HCT116 (cell line): ENCODE results near the gene FLT3LG. TPM values are rescaled to one million over a fixed set of nuclear protein-coding genes. Genes with fewer than 3 reads are reported as not detected.
A peak's percentile ranks its signal among the peaks of the same experiment; 100 is the strongest.

ENCODE experiments used
- ATAC-seq: fragments of 200-7000 bp; cut with Tn5 transposase; 2 replicates; pipeline ENCODE4 v1.9.1; 2020; ENCODE audit warnings: mild to moderate bottlenecking, moderate library complexity
- BruUV-seq: library from RNA; stranded (reverse); fragments of 400-500 nt; replicated peaks from 2 replicates; lab custom pipeline; 2021; lab: Mats Ljungman, UMichigan
- CTCF ChIA-PET: fragments of 300-600 bp; sonication (Branson Sonifier 250); formaldehyde crosslinking; loops from one replicate; lab custom pipeline; 2021; ENCODE audit warnings: antibody characterized with exemption; lab: Charles Lee
- POLR2A ChIA-PET: fragments of 300-600, 350-600 bp; sonication (Branson Sonifier 250); formaldehyde crosslinking; loops from one replicate; lab custom pipeline; 2021; ENCODE audit warnings: antibody characterized with exemption; lab: Charles Lee
- RAD21 ChIA-PET, 2 experiments: fragments of 300-600 bp; sonication (Branson Sonifier 250); formaldehyde crosslinking; loops; one replicate each; lab custom pipeline; 2023; ENCODE audit warnings: low total read pairs in 2 of 2; ENCODE audit not compliant: uncharacterized antibody in 2 of 2, unreplicated experiment in 2 of 2, low non-redundant PET in 1 of 2; lab: Charles Lee
- DNase-seq: peaks from one replicate; pipeline ENCODE4 v3.0.0-alpha.2; 2010; ENCODE audit warnings: low read depth, low spot score
- H2AFZ ChIP-seq: fragments of 200-600 bp; shearing (Covaris generic), sonication (generic); 2 replicates; pipeline ENCODE4 v1.6.1; 2017; ENCODE audit warnings: low read depth, mixed run types, mixed read lengths, antibody characterized with exemption, low read length; ENCODE audit not compliant: poor library complexity, severe bottlenecking
- H3K27ac ChIP-seq: 2 replicates; pipeline ENCODE4 v1.5.1; 2012; ENCODE audit warnings: low read depth, low read length
- H3K27me3 ChIP-seq: fragments of 200-600 bp; sonication (generic); 2 replicates; pipeline ENCODE4 v1.6.1; 2016; ENCODE audit warnings: mixed run types, low read length, mixed read lengths; ENCODE audit not compliant: insufficient read depth
- H3K36me3 ChIP-seq, 2 experiments: fragments of 200-500 bp in 1 of 2; fragments of 200-600 bp in 1 of 2; sonication (Bioruptor generic) in 1 of 2; sonication (generic) in 1 of 2; 2 replicates each; pipeline versions ENCODE4 v1.5.1 to v1.6.1; 2014 to 2016; ENCODE audit warnings: low read length in 2 of 2, inconsistent platforms in 1 of 2, mixed read lengths in 1 of 2, mixed run types in 1 of 2; ENCODE audit not compliant: insufficient read depth in 2 of 2, control insufficient read depth in 1 of 2
- H3K4me1 ChIP-seq, 2 experiments: fragments of 200-600 bp in 1 of 2; sonication (generic) in 1 of 2; 2 replicates each; pipeline versions ENCODE4 v1.5.1 to v1.6.1; 2012 to 2017; ENCODE audit warnings: low read length in 2 of 2, inconsistent platforms in 1 of 2, mild to moderate bottlenecking in 1 of 2, mixed read lengths in 1 of 2, mixed run types in 1 of 2, moderate library complexity in 1 of 2; ENCODE audit not compliant: insufficient read depth in 2 of 2, control insufficient read depth in 1 of 2
- H3K4me2 ChIP-seq: fragments of 200-600 bp; sonication (generic); 2 replicates; pipeline ENCODE4 v1.6.1; 2017; ENCODE audit warnings: mixed run types, low read length, mixed read lengths
- H3K4me3 ChIP-seq, 2 experiments: fragments of 200-600 bp in 1 of 2; sonication (generic) in 1 of 2; replicated peaks in 1 of 2; 2 replicates each; pipeline ENCODE4 v1.5.1; 2011 to 2016; ENCODE audit warnings: low read length in 2 of 2, control low read depth in 1 of 2, low read depth in 1 of 2, mild to moderate bottlenecking in 1 of 2, mixed read lengths in 1 of 2, mixed run types in 1 of 2
- H3K79me2 ChIP-seq: fragments of 200-600 bp; sonication (generic); 2 replicates; pipeline ENCODE4 v1.6.1; 2017; ENCODE audit warnings: mild to moderate bottlenecking, mixed run types, low read length, moderate library complexity, mixed read lengths; ENCODE audit not compliant: insufficient read depth
- H3K9ac ChIP-seq: fragments of 200-600 bp; sonication (generic); 2 replicates; pipeline ENCODE4 v1.6.1; 2016; ENCODE audit warnings: low read length, mixed read lengths
- H3K9me2 ChIP-seq: fragments of 200-600 bp; sonication (generic), shearing (Covaris generic); 2 replicates; pipeline ENCODE4 v1.6.1; 2017; ENCODE audit warnings: mixed run types, mild to moderate bottlenecking, moderate library complexity; ENCODE audit not compliant: insufficient read depth
- H3K9me3 ChIP-seq, 2 experiments: fragments of 200-500 bp in 1 of 2; fragments of 200-600 bp in 1 of 2; sonication (Bioruptor generic) in 1 of 2; sonication (generic) in 1 of 2; 2 replicates each; pipeline ENCODE4 v1.6.1; 2014 to 2017; ENCODE audit warnings: low read length in 2 of 2, mixed read lengths in 2 of 2, inconsistent platforms in 1 of 2, low read depth in 1 of 2, mild to moderate bottlenecking in 1 of 2, mixed run types in 1 of 2, moderate library complexity in 1 of 2; ENCODE audit not compliant: control insufficient read depth in 1 of 2, insufficient read depth in 1 of 2
- H4K20me1 ChIP-seq: fragments of 200-600 bp; sonication (generic), shearing (Covaris generic); 2 replicates; pipeline ENCODE4 v1.6.1; 2017; ENCODE audit warnings: mixed run types, mild to moderate bottlenecking, moderate library complexity; ENCODE audit not compliant: insufficient read depth
- EGR1 ChIP-seq: IDR thresholded peaks from 2 replicates; pipeline ENCODE4 v1.6.1; 2012; ENCODE audit warnings: low read depth
- EZH2phosphoT487 ChIP-seq: fragments of 200-600 bp; IDR thresholded peaks from 2 replicates; pipeline ENCODE4 v1.6.1; 2018; ENCODE audit warnings: antibody characterized with exemption, borderline replicate concordance
- JUND ChIP-seq: IDR thresholded peaks from 2 replicates; pipeline ENCODE4 v1.6.1; 2012
- SIN3A ChIP-seq: IDR thresholded peaks from 2 replicates; pipeline ENCODE4 v1.6.1; 2012; ENCODE audit warnings: low read depth
- TCF7L2 ChIP-seq: IDR thresholded peaks from 2 replicates; pipeline ENCODE4 v1.7.0; 2011; ENCODE audit warnings: borderline replicate concordance, inconsistent platforms; ENCODE audit not compliant: insufficient read depth, insufficient read length; ENCODE audit errors: extremely low read depth
- YY1 ChIP-seq: IDR thresholded peaks from 2 replicates; pipeline ENCODE4 v1.6.1; 2011; ENCODE audit warnings: low read length, low read depth, moderate library complexity, mild to moderate bottlenecking; ENCODE audit not compliant: insufficient replicate concordance; ENCODE audit errors: extremely low read depth
- intact Hi-C: fragments of 100-400 bp; cut with micrococcal nuclease; formaldehyde crosslinking; loops from 2 replicates; pipeline ENCODE4 v1.10.0; 2022
- total RNA-seq: library from RNA; stranded (reverse); gene quantifications from one replicate; pipeline ENCODE4 v1.2.1, GENCODE V29; 2021; ENCODE audit not compliant: unreplicated experiment

Gene FLT3LG
- total RNA-seq, 1 experiment from 2014 or later = 3.8 TPM

DNA sequence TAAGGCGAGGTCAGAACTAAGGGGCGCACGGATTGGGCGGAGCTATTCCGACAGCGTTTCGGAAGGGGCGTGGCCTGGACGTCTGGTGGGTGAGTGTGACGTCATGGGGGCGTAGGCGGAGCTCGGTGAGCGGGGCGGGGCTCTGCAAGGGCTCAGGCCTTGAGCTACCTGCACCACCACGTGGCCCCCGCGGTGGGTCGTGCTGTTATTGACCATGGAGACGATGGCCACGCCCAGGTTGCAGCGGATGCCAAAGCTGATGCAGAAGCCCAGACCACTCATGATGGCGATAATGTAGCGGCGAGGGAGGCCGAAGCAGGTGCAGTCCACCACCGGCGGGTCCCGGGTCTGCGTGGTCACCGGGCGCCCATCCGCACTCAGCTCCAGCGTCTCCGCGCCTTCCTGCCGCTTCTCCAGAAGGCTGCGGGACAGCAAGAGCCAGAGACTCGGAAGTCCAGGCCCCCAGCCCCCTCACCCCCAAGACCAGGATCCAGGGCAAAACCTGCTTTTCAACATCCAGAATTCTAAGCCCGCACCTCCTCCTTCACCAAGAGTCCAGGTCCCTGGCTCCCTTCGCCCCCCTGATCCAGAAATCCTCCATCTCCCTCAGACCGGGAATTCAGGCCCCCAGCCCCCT lies 37.5 kb upstream of the FLT3LG start:
- Histone ChIP-seq H3K9ac (no peak overlapping the region), H3K4me1 (peaks cover 0 to 4% of the 10 kb centered on the region in 2 experiments; a peak in 1 of 4 replicates), H2AFZ (no peak overlapping the region), H3K9me3 (no peaks in the 10 kb centered on the region), H3K4me2 (no peak overlapping the region), H3K36me3 (no peaks in the 10 kb centered on the region), H4K20me1 (no peaks in the 10 kb centered on the region), H3K9me2 (no peaks in the 10 kb centered on the region), H3K79me2 (no peaks in the 10 kb centered on the region), H3K4me3 (no peak overlapping the region), H3K27ac (no peak overlapping the region), H3K27me3 (peaks cover 21% of the 10 kb centered on the region)
- ChIA-PET CTCF (no interaction called here), POLR2A (no interaction called here), RAD21 (no interaction called here)
- no peak for DNase-seq
- intact Hi-C loops = no loop called here
- no TSS peak for BruUV-seq
- peak; percentile 68 for ATAC-seq
- TF ChIP-seq EZH2phosphoT487 = no peak
- TF ChIP-seq TCF7L2 = no peak
- TF ChIP-seq JUND = no peak
- no peak for TF ChIP-seq EGR1
- TF ChIP-seq SIN3A = no peak

DNA sequence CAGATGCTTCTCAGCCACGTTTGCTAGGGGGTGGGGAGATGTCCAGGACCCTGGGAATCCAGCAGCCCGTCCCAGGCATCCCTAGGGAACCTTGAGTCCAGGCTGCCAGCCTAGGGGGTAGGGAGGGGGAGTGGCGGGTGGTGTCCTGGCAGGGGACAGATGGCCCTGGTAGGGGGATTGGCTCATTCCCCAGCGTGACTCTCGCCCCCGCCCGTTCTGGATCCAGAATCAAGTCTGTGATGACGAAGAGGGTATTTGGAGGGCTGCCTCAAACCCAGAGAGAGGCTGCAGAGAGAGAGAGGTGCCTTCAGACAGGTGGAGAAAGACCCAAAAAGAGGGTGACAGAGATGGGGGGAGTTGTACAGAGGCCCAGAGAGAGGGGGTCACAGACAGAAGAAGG lies 36.8 kb upstream of the FLT3LG start:
- ATAC-seq = no peak
- ChIA-PET POLR2A (no interaction called here), RAD21 (no interaction called here)

More for the DNA sequence above, 36.8 kb upstream of the FLT3LG start:
- Histone ChIP-seq H2AFZ (no peak overlapping the region), H3K79me2 (no peaks in the 10 kb centered on the region), H3K9me3 (no peaks in the 10 kb centered on the region), H3K27ac (no peak overlapping the region), H3K9me2 (no peaks in the 10 kb centered on the region), H4K20me1 (no peaks in the 10 kb centered on the region), H3K4me2 (no peak overlapping the region), H3K4me1 (peaks cover 4 to 12% of the 10 kb centered on the region in 2 experiments; a peak in 3 of 4 replicates), H3K4me3 (no peak overlapping the region), H3K36me3 (no peaks in the 10 kb centered on the region), H3K27me3 (peaks cover 21% of the 10 kb centered on the region), H3K9ac (no peak overlapping the region)
- no peak for DNase-seq
- CTCF ChIA-PET = no interaction called here
- TF ChIP-seq YY1 = no peak
- BruUV-seq = no TSS peak
- intact Hi-C loops = no loop called here
